Astrocyte (in vitro differentiated cells and primary cell): ENCODE data around the gene PLCH2.

Source experiments
- EZH2 ChIP-seq: IDR thresholded peaks from 2 replicates; pipeline ENCODE4 v1.6.1; 2012; ENCODE audit warnings: mild to moderate bottlenecking, low read length, inconsistent platforms; ENCODE audit not compliant: insufficient read depth
- TF ChIP-seq, protein P1 (sequence below): IDR thresholded peaks from 2 replicates; pipeline ENCODE4 v1.5.1; 2011; ENCODE audit warnings: low read depth, mild to moderate bottlenecking, inconsistent platforms, low read length, moderate library complexity; ENCODE audit not compliant: insufficient read depth

DNA sequence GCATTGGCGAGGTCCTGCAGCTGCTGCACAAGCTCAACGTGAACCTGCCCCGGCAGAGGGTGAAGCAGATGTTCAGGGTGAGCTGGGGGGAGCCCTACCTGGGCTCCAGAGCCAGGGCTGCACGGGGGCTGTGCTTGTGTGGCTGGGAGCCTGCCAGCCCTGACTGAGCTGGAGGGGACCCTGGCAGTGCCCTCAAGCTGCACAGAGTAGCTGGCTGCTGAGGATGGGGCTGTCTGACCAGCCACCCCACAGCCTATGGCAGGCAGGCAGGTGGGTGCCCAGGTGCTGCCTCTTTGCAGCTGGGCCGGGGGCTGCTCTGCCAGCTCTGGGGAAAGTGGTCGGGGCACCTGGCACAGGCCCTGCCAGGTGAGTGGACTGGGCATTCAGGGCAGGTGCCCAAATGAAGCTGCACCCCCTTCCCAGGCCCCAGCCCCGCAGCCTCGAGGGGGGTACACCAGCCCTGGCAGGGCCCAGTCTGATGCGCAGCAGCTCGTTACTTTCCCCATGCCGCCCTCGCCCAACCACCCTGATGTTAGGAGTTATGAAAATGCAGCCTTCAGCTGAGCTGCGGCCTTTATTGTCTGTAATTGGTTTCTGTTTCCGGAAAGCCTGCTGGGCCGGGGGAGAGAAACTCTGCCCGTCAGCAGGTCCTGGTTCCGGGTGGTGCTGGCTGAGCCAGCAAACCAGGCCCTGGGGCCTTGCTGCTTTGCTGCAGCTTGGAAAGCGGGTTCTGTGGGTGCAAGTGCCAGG is 4.3 kb downstream of the PLCH2 start:
- TF ChIP-seq, protein P1, sequence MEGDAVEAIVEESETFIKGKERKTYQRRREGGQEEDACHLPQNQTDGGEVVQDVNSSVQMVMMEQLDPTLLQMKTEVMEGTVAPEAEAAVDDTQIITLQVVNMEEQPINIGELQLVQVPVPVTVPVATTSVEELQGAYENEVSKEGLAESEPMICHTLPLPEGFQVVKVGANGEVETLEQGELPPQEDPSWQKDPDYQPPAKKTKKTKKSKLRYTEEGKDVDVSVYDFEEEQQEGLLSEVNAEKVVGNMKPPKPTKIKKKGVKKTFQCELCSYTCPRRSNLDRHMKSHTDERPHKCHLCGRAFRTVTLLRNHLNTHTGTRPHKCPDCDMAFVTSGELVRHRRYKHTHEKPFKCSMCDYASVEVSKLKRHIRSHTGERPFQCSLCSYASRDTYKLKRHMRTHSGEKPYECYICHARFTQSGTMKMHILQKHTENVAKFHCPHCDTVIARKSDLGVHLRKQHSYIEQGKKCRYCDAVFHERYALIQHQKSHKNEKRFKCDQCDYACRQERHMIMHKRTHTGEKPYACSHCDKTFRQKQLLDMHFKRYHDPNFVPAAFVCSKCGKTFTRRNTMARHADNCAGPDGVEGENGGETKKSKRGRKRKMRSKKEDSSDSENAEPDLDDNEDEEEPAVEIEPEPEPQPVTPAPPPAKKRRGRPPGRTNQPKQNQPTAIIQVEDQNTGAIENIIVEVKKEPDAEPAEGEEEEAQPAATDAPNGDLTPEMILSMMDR = no peak
- no peak for TF ChIP-seq EZH2
